HUES6 (cell line): ENCODE measurements around the gene SPINT1.

Experiments used
- H3K27ac ChIP-seq: 2 replicates; pipeline ENCODE4 v1.7.0; 2013; ENCODE audit warnings: low read depth, mild to moderate bottlenecking, low read length, inconsistent platforms
- H3K27me3 ChIP-seq: 2 replicates; pipeline ENCODE4 v1.6.1; 2013; ENCODE audit warnings: low read length; ENCODE audit not compliant: control insufficient read depth, insufficient read depth
- H3K36me3 ChIP-seq: 2 replicates; pipeline ENCODE4 v1.6.1; 2013; ENCODE audit warnings: low read length; ENCODE audit not compliant: control insufficient read depth, insufficient read depth
- H3K4me1 ChIP-seq: 2 replicates; pipeline ENCODE4 v1.6.1; 2013; ENCODE audit warnings: low read length; ENCODE audit not compliant: control insufficient read depth, insufficient read depth
- H3K4me3 ChIP-seq: 2 replicates; pipeline ENCODE4 v1.5.1; 2013; ENCODE audit warnings: low read depth, low read length
- H3K9ac ChIP-seq: one replicate; pipeline ENCODE4 v1.6.1; 2013; ENCODE audit warnings: mild to moderate bottlenecking, low read length
- H3K9me3 ChIP-seq: 2 replicates; pipeline ENCODE4 v1.6.1; 2013; ENCODE audit warnings: low read depth, low read length; ENCODE audit not compliant: control insufficient read depth, insufficient read depth

SPINT1 gene, protein sequence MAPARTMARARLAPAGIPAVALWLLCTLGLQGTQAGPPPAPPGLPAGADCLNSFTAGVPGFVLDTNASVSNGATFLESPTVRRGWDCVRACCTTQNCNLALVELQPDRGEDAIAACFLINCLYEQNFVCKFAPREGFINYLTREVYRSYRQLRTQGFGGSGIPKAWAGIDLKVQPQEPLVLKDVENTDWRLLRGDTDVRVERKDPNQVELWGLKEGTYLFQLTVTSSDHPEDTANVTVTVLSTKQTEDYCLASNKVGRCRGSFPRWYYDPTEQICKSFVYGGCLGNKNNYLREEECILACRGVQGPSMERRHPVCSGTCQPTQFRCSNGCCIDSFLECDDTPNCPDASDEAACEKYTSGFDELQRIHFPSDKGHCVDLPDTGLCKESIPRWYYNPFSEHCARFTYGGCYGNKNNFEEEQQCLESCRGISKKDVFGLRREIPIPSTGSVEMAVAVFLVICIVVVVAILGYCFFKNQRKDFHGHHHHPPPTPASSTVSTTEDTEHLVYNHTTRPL

DNA sequence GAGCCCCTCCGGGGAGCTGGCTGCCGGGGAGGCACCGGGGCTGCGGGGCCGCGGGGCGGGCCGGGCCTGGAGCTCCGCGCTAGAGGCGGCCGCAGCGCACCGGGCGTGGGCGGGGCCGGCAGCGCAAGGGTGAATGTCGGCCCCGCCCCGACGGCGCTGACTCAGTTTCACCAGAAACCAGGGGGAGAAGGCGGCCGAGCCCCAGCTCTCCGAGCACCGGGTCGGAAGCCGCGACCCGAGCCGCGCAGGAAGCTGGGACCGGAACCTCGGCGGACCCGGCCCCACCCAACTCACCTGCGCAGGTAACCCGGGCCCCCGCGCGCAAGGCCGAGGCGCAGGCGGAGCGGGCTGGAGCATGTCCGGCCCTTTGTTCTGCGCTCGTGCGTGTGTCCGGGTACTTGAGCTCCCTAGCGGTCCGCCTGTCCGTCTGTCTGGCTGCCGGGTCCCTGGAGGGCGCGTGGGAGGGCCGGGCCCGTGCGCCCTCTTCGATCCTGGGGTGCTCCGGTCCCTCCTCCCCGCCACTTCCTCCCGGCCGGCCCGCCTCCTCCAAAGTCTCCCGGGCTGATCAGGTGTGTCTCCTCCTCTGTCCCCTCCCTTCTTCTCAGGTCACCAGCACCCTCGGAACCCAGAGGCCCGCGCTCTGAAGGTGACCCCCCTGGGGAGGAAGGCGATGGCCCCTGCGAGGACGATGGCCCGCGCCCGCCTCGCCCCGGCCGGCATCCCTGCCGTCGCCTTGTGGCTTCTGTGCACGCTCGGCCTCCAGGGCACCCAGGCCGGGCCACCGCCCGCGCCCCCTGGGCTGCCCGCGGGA, at the start of gene SPINT1:
SPINT1 (plus strand) TSS at position 164 of the 811 bp plus-strand sequence; CDS start at position 671, 507 bp downstream.
- Histone ChIP-seq H3K27ac (peak within 1 kb of the TSS; percentile 64), H3K9me3 (no peaks in the 10 kb centered on the region), H3K4me3 (peak within 1 kb of the TSS; percentile 69), H3K36me3 (peaks cover 15% of the 10 kb centered on the region; the same call in 1 of the 2 replicates), H3K4me1 (peaks cover 33% of the 10 kb centered on the region), H3K27me3 (peaks cover 26% of the 10 kb centered on the region; the same call in 1 of the 2 replicates), H3K9ac (peak within 1 kb of the TSS; percentile 34)

DNA sequence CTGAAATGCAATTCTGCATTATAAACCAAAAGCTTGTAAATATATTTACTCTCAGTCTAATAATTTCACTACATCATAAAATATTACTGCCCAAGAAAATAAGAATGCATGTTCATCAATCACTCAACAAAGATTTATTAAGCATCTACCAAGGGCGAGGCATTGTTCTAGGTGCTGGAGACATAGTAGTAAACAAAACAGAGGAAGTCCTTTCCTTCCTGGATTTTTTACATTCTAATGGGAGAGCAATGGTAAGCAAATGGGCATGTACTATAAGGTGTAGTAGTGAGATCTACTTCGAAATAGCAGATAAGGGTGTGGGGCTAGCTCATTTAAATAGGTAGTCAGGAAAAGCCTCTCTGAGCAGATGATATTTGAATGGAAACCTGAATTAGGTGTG, 47.8 kb upstream of the SPINT1 start:
- Histone ChIP-seq H3K4me3 (no peak overlapping the region), H3K27me3 (no peaks in the 10 kb centered on the region), H3K9me3 (no peaks in the 10 kb centered on the region), H3K9ac (no peak overlapping the region), H3K27ac (no peak overlapping the region), H3K4me1 (peaks cover 34% of the 10 kb centered on the region), H3K36me3 (no peaks in the 10 kb centered on the region)

DNA sequence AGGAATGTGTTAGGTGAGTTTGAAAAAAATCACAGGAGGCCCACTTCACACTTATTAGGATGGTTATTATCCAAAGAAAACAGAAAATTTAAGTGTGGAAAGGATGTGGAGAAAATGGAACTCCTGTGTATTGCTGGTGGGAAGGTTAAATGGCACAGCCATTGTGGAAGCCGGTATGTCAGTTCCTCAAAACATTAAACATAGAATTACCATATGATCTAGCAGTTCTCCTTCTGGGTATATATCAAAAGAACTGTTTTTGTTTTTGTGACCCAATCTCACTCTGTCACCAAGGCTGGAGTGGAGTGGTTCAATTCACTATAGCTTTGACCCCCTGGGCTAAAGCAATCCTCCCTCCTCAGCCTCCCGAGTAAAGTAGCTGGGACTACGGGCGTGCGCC, 47.3 kb upstream of the SPINT1 start:
- Histone ChIP-seq H3K27me3 (no peaks in the 10 kb centered on the region), H3K9ac (no peak overlapping the region), H3K4me3 (no peak overlapping the region), H3K9me3 (no peaks in the 10 kb centered on the region), H3K27ac (no peak overlapping the region), H3K36me3 (no peaks in the 10 kb centered on the region), H3K4me1 (peaks cover 34% of the 10 kb centered on the region)

DNA sequence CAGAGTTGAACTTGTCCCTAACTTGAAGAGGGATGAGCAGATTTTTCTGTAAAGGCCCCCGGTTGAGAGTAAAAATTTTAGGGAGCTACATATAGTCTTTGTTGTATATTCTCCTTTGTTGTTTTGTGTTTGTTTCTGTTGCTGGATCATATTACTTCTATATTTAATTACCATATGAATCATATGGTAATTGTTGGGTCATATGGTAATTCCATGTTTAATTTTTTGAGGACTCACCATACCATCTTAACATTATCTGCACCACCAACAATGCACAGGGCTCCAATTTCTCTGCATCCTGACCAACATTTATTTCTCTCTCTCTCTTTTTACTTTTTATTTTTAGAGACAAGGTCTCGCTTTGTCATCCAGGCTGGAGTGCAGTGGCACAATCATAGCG, 44.3 kb upstream of the SPINT1 start:
- peaks cover 29% of the 10 kb centered on the region for H3K4me1 ChIP-seq
- H3K27ac ChIP-seq = no peak overlapping the region
- H3K27me3 ChIP-seq = no peaks in the 10 kb centered on the region
- H3K4me3 ChIP-seq = no peak overlapping the region; the same call in 1 of the 2 replicates
- no peaks in the 10 kb centered on the region for H3K9me3 ChIP-seq
- no peak overlapping the region for H3K9ac ChIP-seq
- H3K36me3 ChIP-seq = 0 out of 2 replicates have a peak, but pooled peaks cover 3% of the 10 kb centered on the region

DNA sequence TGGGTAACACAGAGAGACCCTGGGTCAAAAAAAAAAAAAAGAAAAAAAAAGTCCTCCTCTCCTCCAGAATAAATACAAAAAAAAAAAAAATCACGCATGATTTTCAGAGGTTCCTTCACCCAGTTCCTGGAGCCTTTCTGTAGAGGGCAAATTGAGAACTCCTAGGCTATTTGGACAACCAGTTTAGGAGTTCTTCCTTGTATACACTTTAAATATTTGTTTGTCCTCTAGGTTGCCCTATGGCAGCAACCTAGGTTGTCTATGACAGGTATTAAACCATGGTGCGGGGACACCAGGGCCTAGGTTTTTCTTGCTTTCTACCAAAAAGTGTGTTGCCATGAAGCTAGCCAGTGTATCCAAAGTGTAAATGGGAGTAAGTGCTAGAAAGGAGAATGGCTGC, 40.8 kb upstream of the SPINT1 start:
- H3K9ac ChIP-seq = no peak overlapping the region
- 0 out of 2 replicates have a peak, but pooled peaks cover 3% of the 10 kb centered on the region for H3K36me3 ChIP-seq
- H3K27ac ChIP-seq = no peak overlapping the region
- no peak overlapping the region for H3K4me3 ChIP-seq
- H3K27me3 ChIP-seq = no peaks in the 10 kb centered on the region
- peaks cover 22% of the 10 kb centered on the region for H3K4me1 ChIP-seq
- H3K9me3 ChIP-seq = no peaks in the 10 kb centered on the region

DNA sequence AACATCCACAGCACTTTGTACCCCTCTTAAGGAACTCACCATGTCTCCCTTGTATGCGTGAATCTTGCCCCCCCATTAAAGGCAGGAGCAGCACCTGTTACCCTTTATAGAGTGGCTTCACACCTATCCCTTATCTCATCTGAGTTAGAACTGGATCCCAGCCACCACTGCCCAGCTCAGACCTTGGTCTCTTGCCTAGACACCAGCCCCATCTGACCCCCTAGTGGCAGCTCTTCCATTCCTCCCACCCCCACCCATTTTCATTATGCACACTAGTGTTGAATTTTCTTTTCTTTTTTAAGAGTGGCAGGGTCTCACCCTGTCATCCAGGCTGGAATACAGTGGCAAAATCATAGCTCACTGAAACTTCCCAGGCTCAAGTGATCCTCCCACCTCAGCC, 40.2 kb upstream of the SPINT1 start:
- Histone ChIP-seq H3K9ac (no peak overlapping the region), H3K9me3 (no peaks in the 10 kb centered on the region), H3K4me1 (peaks cover 19% of the 10 kb centered on the region), H3K27ac (no peak overlapping the region), H3K36me3 (0 out of 2 replicates have a peak, but pooled peaks cover 3% of the 10 kb centered on the region), H3K4me3 (no peak overlapping the region), H3K27me3 (no peaks in the 10 kb centered on the region)

DNA sequence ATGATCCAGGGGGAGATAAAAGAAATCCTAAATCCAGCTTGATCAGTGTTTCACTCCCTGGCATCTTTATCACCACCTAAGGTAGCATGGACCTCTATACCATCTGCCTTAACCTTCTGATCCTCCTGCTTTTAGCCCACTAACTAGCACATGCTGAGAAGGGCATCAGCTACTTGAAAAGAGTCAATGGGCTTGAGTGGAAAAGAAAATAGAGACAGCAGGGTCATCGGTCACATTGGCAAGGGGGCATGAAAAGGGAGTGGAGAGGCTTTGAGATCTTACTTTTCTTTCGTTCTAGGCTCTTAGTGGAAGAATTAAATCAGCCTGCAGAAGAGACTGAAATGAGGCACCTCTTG, 37.2 kb upstream of the SPINT1 start:
- Histone ChIP-seq H3K4me3 (peak overlapping the region; percentile 99), H3K4me1 (peaks cover 8% of the 10 kb centered on the region; the same call in 1 of the 2 replicates), H3K9ac (peak overlapping the region; percentile 85), H3K9me3 (no peaks in the 10 kb centered on the region), H3K27me3 (no peaks in the 10 kb centered on the region), H3K36me3 (peaks cover 17% of the 10 kb centered on the region), H3K27ac (no peak overlapping the region)

DNA sequence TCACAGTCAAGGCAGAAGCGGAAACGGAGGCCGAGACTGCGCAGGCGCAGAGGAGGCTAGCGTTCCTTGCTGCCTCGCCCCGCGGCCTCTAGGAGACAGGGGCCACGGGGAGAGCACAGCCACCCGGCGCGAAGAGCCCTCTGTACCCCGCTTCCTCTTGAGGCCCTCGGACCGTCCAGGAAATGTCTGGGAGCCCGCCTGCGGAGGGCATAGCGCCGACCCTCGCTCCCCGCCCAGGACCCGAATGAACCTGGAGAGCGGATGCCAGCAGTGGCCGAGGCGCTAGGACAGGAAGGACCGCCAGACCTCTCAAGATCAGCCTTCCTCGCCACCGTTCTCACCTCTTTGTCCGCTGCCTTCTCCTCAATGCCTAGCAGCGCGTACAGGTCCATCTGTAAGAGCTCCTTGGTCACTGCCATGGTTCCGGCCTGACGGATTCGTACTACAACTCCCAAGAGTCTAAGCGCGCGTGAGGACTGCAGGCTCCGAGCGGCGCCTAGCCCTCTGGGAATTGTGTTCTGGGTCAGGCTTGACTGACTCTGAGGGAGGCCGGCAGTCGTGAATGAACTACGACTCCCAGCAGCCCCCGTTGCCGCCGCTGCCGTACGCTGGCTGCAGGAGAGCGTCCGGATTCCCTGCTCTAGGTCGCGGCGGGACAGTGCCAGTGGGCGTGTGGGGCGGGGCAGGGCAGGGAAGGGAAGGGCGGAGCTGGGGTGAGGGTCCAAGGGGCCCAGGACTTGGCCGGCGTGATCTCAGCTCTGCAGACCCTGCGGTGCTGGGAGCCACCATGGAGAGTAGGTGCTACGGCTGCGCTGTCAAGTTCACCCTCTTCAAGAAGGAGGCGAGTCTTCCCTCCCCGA, 36.6 kb upstream of the SPINT1 start, which contains the start of the genes DNAJC17 and ZFYVE19:
DNAJC17 (minus strand) TSS at position 446 of the 860 bp plus-strand sequence; CDS start at position 419, 27 bp downstream.
ZFYVE19 (plus strand) TSS at position 62 of the 860 bp plus-strand sequence; CDS start at position 563, 501 bp downstream.
- Histone ChIP-seq H3K9me3 (no peaks in the 10 kb centered on the region), H3K4me3 (peak within 1 kb of the TSS; percentile 99), H3K27me3 (no peaks in the 10 kb centered on the region), H3K36me3 (peaks cover 17% of the 10 kb centered on the region), H3K4me1 (peaks cover 8% of the 10 kb centered on the region; the same call in 1 of the 2 replicates), H3K9ac (peak within 1 kb of the TSS; percentile 85), H3K27ac (peak within 1 kb of the TSS; percentile 35; the same call in 1 of the 2 replicates)

DNA sequence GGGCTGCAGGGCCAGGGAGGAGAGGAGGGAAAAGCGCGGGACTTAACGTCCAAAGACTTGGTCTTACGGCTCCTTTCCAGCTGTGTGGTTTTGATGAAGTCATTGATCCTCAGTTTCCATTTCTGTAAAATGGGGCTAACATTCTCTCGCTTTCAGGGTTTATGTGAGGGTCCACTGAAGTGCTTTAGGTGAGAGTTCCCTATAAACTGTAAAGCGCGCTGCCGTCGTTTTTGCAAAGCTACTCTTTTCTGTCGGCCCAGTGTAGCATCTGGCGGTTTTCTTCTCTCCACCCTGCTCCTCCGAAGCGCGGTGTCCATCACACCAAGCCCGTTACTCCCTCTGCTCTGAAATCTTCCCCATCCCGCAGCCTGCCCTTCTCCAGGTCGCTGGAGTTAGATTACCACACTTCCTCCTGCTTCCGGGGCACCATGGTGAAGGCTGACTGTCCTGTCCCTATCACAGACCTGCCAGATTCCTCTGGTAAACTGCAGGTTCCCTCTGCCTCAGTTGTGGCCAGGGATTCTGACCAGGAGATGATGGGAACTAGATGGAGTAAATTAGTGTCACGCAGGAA, 35.9 kb upstream of the SPINT1 start:
- H3K4me3 ChIP-seq = peak overlapping the region; percentile 99
- peak overlapping the region; percentile 52 for H3K9ac ChIP-seq
- peaks cover 8% of the 10 kb centered on the region; the same call in 1 of the 2 replicates for H3K4me1 ChIP-seq
- H3K9me3 ChIP-seq = no peaks in the 10 kb centered on the region
- H3K36me3 ChIP-seq = peaks cover 17% of the 10 kb centered on the region
- H3K27me3 ChIP-seq = no peaks in the 10 kb centered on the region
- no peak overlapping the region for H3K27ac ChIP-seq
